GM21619 (cell line): Measurements from ENCODE around the gene TAPBP.
"Not testable (repeated sequence)": the region's sequence is repeated elsewhere in the genome, so short reads cannot be mapped to it uniquely, and the experiment has no call there.

Experiments used
- ATAC-seq: cut with Tn5 transposase; IDR thresholded peaks from one replicate; pipeline ENCODE4 v1.9.1; 2021; ENCODE audit not compliant: unreplicated experiment

TAPBP gene

DNA sequence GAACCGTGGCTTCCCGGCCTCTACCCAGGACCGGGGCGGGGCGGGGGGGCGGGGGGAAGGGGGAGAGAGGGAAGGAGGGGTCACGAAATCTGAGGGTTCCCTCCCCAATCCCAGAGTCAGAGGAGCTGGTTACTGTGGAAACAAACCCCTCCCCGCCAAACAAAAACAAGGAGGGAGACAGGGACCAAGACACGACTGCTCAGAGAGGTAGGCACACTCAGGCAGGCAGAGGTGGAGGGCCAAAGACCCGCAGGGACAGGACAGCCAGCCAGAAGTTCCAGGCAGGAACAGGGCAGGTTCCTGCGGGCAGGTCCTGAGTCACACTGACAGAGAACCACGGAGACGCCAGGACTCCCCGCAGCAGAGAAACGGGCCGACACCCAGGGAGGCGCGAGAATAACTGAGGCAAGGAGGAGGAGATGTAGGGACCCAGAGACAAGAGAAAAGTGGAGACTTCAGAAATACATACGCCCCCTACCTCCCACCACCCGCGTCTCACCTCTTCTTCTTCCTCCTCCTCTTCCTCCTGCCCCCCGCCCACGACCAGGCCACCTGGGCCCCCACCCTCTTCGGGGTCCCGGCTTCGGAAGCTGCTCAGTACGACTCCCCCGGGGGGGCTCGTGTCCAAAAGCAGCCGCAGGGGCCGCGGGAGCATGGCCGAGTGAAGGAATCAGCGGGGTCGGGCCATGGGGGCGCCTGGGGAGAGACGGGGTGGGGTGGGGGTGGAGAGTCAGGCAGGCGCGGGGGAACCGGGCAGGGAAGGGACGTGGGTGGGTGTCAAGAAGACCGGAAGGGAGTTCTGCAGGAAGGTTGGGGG is 15.7 kb downstream of the TAPBP start:
- no peak for ATAC-seq

DNA sequence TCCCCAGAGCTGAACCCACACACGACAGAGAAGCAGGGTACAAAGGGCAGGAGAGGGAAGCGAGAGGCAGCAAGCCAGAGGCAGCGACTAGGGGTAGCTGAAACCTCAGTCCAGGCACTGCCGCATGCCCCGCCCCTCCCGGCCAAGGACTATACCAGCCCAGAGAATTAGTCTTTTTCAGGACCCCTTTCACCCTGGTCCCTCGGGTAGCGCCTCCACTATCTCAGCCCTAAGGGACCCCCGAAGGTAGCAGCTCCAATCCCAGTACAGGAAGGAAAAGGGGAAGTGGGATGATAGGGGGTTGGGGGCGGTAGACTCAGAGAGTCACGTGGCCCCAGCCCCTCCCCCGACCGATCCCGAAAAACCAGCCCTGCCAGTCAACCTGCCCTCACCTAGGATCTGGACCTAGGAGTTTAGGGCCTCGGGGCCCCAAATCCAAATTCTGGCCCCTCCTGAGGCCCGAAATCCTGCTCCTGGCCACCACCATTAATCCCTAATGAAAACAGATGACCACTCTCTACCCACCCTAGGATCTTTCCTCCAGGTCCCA is 16.4 kb downstream of the TAPBP start:
- no peak for ATAC-seq

DNA sequence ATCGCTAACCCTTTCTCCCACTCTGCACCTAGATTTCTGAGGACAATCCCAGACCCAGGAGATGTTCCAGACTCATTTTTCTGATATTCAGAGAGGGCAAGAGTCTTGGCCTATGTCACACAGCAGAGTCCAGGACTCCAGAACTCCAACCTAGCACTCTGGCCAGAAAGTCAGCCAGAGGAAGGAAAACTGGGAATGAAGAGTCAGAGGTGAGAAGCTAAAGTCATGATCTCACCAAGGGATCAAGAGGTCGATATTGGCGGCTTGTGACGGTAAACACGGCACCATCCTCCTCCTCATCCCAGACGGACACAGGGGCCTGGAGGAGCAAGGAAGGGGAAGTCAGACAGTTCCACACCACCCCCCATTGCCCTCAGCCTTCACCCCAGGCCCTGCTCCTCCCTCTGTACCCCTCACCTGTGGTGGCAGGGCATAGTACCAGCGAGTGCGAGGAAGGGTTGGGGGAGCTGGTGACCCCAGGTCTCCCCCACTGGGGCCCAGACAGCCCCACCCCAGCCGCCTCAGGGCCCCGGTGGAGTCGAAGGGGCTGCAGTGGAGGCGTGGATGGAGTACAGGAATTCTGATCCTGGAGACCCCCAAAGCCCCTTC is 17.0 kb downstream of the TAPBP start:
- no peak for ATAC-seq

DNA sequence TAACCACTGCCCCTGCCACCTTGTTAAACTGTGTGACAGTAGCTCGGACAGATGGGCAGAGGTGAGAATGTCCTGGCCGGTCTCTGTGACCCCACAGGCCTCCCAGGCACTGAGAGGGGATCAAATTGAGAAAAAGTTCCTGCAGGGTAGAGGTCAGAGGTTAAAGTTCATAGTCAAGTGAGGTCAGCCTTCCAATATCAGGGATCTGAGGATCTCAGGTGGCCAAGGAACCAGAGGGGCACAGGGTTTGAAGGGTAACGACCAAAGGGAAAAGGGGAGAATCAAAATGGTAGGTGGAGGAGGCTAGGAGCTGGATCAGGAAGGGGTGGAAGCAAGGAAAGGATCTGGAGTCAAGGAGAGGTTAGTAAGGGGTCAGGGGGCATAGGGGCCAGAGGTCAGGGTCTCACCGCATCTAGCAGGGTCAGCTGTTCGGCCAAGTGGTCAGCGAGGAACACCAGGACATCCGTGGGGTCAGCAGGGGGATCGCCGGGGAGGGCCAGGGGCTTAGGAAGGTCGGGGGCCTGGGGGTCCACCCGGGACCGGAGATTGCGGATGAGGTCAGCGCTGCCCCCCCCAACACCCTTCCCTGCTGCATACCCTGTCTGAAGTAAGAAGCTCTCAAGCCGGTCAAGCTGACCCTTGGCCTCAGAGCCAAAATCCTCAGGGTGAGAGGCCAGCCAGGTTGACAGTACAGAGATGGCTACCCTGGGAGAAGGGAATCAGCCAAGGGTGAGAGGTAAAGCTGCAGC is 18.1 kb downstream of the TAPBP start:
- ATAC-seq, result no peak

DNA sequence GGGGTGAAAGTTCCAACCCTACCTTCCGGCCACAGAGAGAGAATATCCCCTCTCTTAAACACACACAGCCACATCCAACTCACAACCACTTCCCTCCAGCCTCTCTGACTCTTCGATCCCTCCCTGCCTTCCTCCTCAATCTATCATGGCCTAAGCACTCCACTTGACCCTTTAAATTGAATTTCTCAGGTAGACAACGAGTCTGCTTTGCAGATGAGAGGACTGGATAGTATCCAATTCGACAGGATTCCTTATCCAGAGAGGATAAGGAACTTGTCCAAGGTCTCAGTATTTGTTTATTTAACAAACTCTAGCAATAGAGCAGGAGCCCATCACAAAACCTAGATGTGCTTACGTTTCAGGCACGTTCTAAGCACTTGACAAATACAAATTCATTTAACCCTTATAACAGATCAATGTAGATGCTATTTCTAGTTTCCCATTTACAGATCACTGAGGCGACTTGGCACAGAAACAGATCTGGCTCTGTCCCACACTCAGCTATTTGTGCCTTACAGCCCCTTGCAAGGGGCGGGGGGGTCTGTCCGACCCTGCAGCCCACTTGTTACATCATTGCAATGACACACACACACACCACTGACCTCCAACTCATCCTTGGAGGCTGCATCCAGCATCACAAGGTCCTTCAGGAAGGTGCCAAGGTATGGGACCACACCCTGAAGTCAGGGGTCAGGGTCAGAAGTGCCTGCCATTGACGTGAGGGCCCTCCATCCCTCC is 19.6 kb downstream of the TAPBP start:
- no peak for ATAC-seq

DNA sequence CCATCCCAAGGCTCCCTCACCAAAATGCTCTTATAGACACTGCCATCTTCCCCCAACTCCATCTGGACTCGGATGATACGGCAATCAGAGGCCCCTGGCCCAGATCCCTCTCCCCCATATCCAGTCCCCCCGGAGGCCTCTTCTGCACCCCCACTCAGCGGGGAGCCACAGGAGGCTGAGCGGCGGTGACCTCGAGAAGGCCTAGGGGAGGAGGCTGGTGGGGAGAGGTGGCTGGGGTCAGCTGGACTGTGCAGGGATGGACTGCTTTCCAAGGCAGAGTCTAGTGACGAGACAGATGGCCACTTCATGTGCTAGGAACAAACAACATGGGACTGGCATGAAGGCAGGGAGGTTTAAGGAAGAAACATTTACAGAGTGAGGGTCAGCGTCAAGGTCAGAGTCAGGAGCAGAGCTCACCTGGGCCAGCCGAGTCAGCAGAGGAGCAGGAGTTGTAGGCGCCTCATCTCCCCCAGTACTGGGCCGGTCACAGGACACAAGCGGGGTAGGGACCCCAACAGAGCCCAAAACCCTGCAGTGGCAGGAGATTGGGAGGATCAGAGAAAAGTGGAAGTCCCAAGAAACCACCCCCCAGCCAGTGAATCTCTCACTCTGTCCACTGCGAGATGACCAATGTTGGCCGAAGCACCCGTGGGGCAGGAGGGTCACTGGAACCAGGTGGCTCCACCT is 20.7 kb downstream of the TAPBP start:
- ATAC-seq, result no peak

DNA sequence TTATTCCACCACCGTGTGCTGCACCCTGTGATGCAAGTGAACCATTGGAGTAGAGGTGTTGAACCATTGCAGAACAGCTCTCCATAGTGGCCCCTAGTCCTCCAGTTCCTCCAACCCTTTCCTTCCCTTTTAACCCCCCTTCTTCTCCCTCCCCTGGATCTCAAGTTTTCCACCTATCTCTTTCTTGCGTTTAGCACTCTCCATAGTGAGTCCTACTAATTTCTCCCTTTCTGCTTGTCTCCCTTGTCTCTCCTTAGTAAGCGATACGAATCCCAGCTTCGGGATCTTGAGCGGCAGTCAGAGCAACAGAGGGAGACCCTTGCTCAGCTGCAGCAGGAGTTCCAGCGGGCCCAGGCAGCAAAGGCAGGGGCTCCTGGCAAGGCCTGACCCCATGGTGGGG is 23.4 kb downstream of the TAPBP start:
- no peak for ATAC-seq

DNA sequence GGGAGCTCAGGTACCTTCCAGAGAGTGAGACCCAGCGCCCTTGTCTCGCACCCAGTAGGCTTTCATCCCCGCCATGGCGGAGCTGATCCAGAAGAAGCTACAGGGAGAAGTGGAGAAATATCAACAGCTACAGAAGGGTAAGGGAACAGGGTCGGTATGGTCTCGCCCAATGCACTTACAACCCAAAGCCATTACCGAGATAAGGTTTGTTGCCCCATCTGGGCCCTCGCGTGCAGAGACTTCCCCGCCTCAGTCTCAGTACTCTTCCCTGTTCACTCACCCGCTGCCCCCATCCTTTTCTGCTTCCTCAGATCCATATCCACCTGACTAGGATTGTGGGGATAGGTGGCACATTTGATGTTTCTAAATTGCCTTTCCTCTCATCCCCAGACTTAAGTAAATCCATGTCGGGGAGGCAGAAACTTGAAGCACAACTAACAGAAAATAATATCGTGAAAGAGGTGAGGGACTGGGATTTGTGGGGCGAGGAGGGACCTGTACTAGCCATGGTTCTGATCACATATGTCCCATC is 24.0 kb downstream of the TAPBP start:
- no peak for ATAC-seq

DNA sequence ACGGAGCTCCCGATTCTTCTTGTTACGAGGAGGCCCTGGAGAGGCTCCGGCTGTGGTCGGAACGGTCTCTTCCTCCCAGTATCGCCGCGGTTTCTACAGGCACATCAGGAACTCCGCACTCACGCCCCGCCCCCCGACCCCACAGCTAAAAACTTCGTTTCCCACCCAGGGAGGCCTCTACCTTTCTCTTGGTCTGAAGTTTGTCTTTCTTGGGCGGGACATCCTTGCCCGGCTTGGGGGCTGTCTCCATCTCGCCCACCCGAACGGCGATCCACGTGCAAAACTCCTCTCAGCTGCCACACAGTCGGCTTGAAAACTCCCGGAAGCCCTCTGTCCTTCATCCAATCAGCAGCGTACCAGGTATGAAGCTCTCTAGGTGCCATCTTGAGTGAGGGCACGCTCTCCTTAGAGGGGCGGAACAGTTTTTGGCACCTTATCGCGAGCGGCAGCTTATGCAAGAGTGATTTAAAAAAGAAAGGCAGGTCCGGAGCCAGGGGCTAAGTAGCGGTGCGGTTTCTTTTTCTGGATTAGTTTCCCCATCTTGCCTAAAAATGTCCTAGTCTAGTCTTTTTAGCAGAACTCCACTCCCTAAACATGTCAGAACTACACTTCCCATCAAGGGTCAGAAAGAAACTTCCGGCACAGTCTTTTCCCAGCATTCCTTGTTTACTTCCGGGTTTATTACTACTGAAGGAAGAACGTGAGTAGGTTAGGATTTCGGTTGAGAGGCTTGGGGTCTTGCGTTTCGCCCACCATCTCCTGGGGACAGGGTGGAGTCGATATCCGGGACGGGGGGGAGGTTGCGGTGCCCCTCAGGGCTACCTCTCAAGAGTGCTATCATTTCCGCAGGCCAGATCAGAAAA is 24.7 kb downstream of the TAPBP start, which contains the start of the genes PFDN6 and WDR46:
TSS of gene PFDN6 (plus strand) at position 681 of the 863 bp plus-strand sequence. CDS start 256 bp downstream, outside the sequence.
TSS of gene WDR46 (minus strand) at position 319 of the 863 bp plus-strand sequence. CDS start at position 250, 69 bp downstream.
- ATAC-seq, result peak; percentile 84

DNA sequence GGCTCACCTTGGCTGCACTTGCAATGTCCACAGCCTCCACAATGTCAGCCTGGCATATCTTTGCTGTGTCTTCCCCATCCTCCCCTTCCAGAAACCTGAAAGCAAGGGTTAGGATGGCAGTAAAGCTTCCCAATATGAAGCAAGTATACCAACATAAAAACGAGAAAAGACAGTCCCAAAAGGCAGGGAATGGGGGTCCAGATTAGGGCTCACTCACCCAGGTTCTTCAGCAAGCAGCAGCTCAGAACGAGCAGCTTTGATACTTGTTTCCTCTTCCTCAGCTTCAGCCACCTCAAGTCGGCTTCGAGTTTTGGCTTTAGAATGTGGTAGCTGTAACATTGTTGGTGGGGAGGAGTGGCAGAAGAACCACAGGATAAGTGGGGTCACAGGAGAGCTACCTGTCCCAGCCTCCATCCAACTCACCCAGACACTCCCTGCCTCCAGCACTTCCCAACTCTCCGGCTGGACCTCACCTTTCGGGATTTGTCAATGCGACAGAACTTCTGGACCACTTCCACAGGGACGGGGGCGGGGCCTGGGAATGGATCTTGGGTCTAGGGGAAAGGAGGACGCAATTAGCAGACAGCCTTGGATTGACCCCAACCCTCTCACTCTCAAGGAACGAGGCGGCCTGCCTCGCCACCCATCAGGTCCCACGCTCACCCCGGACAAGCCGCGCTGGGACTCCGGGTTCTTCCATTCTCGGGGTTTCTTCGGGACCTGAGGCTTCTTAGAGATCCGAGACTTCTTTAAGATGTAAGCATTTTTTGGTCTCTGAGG is 25.5 kb downstream of the TAPBP start:
- ATAC-seq, result no peak

DNA sequence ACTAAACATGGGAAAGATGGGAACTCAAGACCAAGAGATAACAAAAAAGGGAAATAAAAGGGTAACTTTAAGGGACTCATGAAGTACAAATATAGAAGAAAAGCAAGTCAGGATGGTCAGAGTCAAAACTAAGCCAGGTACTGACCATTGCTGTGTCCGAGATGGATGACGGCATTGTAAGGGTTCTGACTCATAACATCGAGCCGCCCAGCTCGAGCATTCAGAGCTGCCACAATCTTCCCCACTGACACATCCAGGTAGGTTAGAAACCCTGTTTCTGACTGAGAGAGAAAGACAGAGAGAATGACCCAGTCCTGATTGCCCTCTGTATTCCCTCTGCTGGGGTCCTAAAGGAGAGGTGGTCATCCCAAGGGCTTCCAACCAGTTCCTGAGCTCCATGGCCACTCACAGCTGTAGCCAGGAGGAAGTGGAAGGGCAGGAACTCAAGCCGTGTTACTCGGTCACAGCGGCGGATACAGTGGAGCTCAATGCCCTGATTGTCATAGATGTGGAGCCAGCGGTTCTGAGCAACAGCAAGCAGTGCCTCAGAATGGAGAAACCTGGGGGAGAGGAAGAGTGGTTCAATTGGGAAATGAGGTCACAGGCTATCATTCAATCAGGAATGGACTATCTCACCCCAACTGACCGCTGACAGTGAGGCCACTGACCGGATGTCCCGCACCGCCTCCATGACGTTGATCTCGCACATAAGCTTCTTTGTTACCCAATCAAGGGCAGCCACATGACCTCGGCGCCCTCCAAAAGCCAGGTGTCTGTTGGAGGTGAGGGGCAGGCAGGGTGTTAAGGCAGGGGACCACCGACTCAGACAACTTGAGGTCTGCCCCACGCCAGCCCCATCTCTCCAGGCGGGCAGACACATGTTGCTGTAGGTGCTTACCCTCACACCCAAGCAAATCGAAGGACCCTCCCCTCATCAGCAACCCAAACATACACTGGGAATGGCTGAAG is 26.6 kb downstream of the TAPBP start:
- no peak for ATAC-seq

DNA sequence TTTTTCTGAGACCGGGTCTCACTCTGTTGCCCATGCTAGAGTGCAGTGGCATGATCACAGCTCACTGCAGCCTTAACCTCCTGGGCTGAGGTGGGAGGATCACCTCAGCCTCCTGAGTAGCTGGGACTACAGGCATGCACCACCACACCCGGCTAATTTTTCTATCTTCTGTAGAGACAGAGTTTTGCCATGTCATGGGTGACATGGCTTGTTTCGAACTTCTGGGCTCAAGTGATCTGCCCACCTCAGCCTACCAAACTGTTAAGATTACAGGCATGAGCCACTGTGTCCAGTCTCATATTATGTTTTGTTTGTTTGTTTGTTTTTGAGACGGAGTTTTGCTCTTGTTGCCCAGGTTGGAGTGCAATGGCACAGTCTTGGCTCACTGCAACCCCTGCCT is 28.7 kb downstream of the TAPBP start:
- not testable (repeated sequence) for ATAC-seq

DNA sequence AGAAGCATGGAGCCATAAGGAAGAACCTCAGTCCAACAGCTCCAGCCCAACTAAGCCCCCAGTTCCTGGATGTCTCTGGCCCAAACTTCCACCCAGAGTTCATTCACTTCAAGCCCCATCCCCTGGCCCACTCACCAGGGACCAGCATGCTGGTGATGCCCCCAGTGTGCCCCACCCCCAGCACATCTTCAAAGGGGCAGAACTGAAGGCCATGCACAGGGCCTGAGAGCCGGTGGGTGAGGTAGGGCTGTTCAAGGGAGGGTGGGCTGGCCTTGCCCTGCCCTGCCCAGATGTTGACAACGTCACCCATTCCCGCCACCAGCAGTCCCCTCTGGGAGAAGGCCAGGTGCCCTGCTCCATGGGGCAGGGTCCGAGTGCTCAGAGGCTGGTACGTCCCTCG is 33.3 kb downstream of the TAPBP start:
- ATAC-seq, result no peak

DNA sequence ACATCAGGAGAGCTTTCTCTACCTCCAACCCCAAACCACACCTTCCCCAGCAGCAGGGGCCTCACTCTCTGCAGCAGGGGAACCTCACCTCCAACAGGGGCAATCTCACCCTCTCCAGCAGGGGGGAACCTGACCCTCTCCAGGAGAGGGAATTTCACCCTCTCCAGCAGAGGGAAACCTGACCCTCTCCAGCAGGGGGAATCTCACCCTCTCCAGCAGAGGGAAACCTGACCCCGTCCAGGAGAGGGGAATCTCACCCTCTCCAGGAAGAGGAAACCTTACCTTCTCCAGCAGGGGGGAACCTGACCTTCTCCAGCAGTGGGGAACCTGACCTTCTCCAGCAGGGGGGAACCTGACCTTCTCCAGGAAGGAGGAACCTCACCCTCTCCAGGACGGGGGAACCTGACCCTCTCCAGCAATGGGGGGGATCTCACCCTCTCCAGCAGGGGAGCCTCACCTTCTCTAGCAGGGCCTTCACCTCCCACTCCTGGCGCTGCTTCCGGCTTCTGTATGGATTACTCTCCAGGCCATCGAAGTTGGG is 33.8 kb downstream of the TAPBP start:
- ATAC-seq, result no peak

DNA sequence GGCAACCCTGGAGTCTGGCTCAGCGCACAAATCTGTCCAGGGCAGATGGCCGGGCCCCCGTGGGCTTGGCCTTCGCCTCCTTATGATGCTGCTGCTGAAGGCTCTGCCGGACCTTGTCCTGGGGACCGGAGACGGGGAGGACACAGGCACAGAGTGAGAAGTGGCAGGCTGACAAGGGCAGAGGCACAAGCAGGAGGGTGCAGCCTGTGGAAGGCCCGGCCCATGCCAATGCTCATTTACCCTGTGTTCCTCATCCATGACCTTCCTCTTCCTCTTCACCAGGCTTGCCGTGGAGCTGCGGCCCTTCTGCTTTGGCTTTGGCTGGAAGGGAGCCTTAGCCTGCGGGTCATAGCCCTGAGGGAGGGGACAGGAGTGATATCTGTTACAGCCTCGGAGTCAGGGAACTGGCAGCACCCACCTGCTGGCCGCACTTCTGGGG is 34.6 kb downstream of the TAPBP start:
- ATAC-seq, result no peak

DNA sequence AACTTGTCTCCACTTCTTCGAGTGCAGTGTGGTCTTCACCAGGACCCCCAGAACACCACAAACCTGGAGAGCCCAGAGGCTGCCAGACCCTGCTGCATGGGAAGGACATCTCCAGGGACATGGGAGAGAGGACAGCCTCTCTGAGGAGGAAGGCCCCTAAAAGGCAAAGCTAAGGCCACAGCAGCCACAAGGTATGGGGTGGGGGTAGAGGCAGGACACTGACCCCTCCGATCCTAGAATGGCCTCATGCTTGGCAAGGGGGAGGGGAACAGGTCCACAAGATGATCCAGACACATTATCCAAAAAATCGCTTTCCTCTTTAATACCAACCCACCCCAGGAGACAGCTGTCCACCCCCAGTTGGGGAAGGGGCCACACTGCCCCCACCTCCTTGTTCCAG is 35.1 kb downstream of the TAPBP start:
- no peak for ATAC-seq

DNA sequence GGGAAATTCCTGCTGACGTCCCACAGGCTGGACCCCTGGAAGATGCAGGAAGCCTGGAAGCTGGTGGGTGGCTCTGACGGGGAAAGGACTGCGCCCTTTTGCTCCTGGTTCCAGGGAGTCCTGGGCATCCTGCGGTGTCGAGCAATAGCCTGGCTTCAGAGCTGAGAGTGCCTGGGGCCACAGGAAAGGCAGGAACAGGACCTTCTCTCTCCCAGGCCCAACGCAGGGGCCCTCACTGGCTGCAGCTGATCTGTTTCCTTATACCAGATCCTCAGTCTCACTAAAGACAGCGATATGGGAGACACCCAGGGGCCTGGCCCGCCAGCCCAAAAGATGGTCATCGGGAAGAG is 35.5 kb downstream of the TAPBP start:
- ATAC-seq, result no peak
